Measurements from ENCODE around the gene MAVS. TPM values are rescaled to one million over a fixed set of nuclear protein-coding genes. Genes with fewer than 3 reads are reported as not detected.

Gene MAVS
- total RNA-seq: 20.8 and 22.2 TPM in 2 replicates

DNA sequence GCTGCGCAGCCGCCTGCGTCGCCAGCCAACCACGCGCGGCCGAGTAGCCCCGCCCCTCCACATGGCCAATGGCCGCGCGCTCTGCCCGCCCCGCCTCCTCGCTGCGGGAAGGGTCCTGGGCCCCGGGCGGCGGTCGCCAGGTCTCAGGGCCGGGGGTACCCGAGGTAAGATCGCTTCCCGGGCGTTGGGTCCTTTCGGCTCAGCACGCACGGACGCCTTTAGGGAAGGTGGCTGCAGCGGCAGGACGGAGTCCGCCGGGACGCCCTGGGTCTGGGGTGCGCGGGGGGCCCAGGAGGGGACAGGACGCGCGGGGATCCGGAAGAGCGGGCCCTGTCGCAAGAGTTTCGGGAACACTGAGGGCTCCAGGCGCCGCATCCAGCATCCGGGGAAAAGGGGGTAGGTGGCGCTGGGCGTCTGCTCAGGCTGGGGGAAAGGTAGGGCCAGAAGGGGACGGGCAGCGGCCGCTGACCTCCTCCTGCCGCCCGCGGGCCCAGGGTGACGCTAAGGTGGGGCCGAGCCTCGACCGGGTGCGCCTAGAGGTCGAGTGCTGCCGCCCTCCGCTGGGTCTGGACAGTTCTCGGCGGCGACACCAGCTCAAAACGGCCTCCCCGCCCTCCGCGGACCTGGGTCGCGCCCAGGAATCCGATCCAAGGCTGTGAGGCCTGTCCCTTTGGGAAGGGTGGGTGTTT is at the start of gene MAVS:
MAVS (plus strand) TSS at position 95 of the 689 bp plus-strand sequence. CDS start 7,791 bp downstream, outside the sequence.
- DNase-seq (ENCODE audit: low read depth): no peak
- TF ChIP-seq, protein P1, sequence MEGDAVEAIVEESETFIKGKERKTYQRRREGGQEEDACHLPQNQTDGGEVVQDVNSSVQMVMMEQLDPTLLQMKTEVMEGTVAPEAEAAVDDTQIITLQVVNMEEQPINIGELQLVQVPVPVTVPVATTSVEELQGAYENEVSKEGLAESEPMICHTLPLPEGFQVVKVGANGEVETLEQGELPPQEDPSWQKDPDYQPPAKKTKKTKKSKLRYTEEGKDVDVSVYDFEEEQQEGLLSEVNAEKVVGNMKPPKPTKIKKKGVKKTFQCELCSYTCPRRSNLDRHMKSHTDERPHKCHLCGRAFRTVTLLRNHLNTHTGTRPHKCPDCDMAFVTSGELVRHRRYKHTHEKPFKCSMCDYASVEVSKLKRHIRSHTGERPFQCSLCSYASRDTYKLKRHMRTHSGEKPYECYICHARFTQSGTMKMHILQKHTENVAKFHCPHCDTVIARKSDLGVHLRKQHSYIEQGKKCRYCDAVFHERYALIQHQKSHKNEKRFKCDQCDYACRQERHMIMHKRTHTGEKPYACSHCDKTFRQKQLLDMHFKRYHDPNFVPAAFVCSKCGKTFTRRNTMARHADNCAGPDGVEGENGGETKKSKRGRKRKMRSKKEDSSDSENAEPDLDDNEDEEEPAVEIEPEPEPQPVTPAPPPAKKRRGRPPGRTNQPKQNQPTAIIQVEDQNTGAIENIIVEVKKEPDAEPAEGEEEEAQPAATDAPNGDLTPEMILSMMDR (conservative IDR thresholded peaks at IDR 0.05; ENCODE audit: low read depth, low read length): no peak
- H3K4me3 ChIP-seq (ENCODE audit: low read depth, low read length): peak within 1 kb of the TSS; percentile 99

DNA sequence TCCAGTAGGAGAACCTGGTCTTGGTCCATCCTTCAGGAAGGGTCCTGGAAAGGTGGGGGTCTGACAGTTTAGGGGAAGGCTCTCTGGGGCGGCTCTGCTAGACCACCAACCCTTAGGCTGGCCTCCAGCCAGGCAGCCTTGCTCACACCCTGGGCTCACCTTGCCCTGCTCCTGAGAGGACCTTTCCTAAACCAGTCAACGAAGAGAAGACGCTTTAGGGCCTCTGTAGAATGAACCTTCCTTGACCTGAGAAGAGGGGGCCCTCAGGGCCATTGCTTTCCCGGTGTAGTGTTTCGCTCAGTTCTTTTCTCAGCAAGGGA is 49.4 kb upstream of the MAVS start:
- TF ChIP-seq, protein P1 (conservative IDR thresholded peaks at IDR 0.05; ENCODE audit: low read depth, low read length): no peak
- DNase-seq (ENCODE audit: low read depth): no peak
- H3K4me3 ChIP-seq (ENCODE audit: low read depth, low read length): peak overlapping the region; percentile 82

GRCh38 chr20:3797592-3798372 is 48.9 kb upstream of the MAVS start:
- peak overlapping the region; percentile 82 for H3K4me3 ChIP-seq (ENCODE audit: low read depth, low read length)
- TF ChIP-seq, protein P1 (conservative IDR thresholded peaks at IDR 0.05; ENCODE audit: low read depth, low read length): no peak
- no peak for DNase-seq (ENCODE audit: low read depth)

DNA sequence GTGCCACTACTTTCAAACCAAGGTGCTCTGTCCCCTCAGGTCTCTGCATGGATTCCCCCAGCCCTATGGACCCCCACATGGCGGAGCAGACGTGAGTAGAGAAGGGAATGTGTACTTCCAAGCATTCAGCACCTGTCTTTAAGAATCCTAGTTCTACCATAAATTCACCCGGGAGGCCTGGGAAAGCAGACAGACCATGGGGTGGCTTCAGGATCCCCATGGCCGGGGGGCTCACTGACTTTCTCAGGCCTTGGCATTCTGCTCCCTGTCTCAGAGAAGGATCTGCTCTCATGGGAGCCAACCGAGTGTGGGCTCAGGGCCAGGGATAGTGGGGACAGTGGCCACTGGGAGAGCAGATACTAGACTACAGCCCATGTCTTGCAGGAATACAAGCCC is 48.3 kb upstream of the MAVS start:
- DNase-seq (ENCODE audit: low read depth): no peak
- H3K4me3 ChIP-seq (ENCODE audit: low read depth, low read length): peak overlapping the region; percentile 2
- TF ChIP-seq, protein P1 (conservative IDR thresholded peaks at IDR 0.05; ENCODE audit: low read depth, low read length): no peak

GRCh38 chr20:3798908-3799248 is 47.8 kb upstream of the MAVS start:
- no peak overlapping the region for H3K4me3 ChIP-seq (ENCODE audit: low read depth, low read length)
- TF ChIP-seq, protein P1 (conservative IDR thresholded peaks at IDR 0.05; ENCODE audit: low read depth, low read length): no peak
- DNase-seq (ENCODE audit: low read depth): no peak

DNA sequence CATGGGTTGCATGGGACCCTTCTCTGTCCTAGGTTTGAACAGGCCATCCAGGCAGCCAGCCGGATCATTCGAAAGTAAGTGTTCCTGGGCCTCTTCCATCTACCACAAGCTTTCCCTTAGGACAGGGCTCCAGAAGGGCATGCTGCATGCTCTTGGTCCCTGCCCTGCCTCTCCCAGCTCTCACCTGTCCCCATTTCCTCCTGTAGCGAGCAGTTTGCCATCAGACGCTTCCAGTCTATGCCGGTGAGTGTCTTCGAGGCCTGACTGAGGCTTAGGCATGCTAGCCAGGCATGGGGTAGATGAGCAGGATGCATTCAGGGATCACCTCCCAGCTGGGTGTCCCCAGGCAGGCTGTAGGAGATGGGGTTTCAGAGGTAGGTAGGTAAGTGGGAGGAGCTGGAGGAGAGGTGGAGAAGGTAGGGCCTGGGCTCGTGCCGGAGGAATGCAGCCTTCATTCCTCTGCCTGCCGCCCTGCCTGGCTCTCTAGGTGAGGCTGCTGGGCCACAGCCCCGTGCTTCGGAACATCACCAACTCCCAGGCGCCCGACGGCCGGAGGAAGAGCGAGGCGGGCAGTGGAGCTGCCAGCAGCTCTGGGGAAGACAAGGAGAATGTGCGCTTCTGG is 46.3 kb upstream of the MAVS start:
- no peak for DNase-seq (ENCODE audit: low read depth)
- no peak overlapping the region for H3K4me3 ChIP-seq (ENCODE audit: low read depth, low read length)
- TF ChIP-seq, protein P1 (conservative IDR thresholded peaks at IDR 0.05; ENCODE audit: low read depth, low read length): no peak
